Measurements from ENCODE around the gene CDH13. TPM values are rescaled to one million over a fixed set of nuclear protein-coding genes. Genes with fewer than 3 reads are reported as not detected.

Gene CDH13
- total and polyA plus RNA-seq, 2 experiments from 2014 or later: 1.6 to 4.4 TPM

DNA sequence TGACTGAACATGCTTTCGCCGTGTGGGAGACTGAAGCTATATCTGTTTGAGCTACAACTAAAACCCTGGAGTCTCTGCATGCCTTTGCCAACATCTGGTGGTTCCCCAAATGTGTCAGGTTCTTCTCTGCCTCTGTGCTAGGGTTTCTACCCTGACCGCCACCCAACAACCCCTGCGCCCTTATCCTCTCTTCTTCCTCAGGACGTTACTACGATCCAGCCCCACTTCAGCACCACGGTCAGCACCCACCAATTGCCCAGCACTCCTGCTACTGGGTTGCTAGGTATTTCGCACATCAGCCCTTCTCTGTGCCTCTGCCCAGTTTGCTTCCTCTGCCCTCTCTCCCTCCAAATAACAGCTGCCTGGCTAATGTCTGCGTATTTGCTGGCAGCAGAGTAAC is 1074.7 kb downstream of the CDH13 start:
- Histone ChIP-seq H3K27me3 (ENCODE audit: insufficient read depth) (no peaks in the 10 kb centered on the region), H3K9me2 (ENCODE audit: insufficient read depth) (peaks cover 6% of the 10 kb centered on the region; the same call in 1 of the 2 replicates), H3K4me3 (no peak overlapping the region), H3K4me2 (no peak overlapping the region), H3K4me1 (ENCODE audit: insufficient read depth) (no peaks in the 10 kb centered on the region), H4K20me1 (replicated peaks; ENCODE audit: insufficient read depth) (no peaks in the 10 kb centered on the region), H3K36me3 (ENCODE audit: insufficient read depth) (no peaks in the 10 kb centered on the region), H2AFZ (no peak overlapping the region), H3K27ac (ENCODE audit: low read depth) (no peak overlapping the region), H3K79me2 (replicated peaks; ENCODE audit: insufficient read depth) (no peaks in the 10 kb centered on the region), H3F3A (replicated peaks; ENCODE audit: low read depth) (no peaks in the 10 kb centered on the region)
- Mint-ChIP-seq H3K27me3 (ENCODE audit: insufficient read depth, low read depth, poor library complexity) (peaks cover 3% of the 10 kb centered on the region), H3K9me3 (no peaks in the 10 kb centered on the region), H3K27ac (no peak overlapping the region), H3K36me3 (ENCODE audit: low read depth) (no peaks in the 10 kb centered on the region), H3K4me1 (no peaks in the 10 kb centered on the region), H3K4me3 (no peak overlapping the region)
- DNase-seq (ENCODE audit: low spot score) (peak; percentile 90), ATAC-seq (peak; percentile 99)
- TF ChIP-seq EZH2 (IDR thresholded peaks at IDR 0.05; ENCODE audit: low read depth, unreplicated experiment) (no peak), CREB1 (CRISPR knock-in tag; IDR thresholded peaks at IDR 0.05; ENCODE audit: low read depth) (no peak), ZNF331 (CRISPR knock-in tag; IDR thresholded peaks at IDR 0.05; ENCODE audit: low read depth) (no peak), STAT1 (IDR thresholded peaks at IDR 0.05; ENCODE audit: unreplicated experiment) (no peak), ZNF114 (CRISPR knock-in tag; IDR thresholded peaks at IDR 0.05) (no peak)
- TF ChIP-seq, protein P1, sequence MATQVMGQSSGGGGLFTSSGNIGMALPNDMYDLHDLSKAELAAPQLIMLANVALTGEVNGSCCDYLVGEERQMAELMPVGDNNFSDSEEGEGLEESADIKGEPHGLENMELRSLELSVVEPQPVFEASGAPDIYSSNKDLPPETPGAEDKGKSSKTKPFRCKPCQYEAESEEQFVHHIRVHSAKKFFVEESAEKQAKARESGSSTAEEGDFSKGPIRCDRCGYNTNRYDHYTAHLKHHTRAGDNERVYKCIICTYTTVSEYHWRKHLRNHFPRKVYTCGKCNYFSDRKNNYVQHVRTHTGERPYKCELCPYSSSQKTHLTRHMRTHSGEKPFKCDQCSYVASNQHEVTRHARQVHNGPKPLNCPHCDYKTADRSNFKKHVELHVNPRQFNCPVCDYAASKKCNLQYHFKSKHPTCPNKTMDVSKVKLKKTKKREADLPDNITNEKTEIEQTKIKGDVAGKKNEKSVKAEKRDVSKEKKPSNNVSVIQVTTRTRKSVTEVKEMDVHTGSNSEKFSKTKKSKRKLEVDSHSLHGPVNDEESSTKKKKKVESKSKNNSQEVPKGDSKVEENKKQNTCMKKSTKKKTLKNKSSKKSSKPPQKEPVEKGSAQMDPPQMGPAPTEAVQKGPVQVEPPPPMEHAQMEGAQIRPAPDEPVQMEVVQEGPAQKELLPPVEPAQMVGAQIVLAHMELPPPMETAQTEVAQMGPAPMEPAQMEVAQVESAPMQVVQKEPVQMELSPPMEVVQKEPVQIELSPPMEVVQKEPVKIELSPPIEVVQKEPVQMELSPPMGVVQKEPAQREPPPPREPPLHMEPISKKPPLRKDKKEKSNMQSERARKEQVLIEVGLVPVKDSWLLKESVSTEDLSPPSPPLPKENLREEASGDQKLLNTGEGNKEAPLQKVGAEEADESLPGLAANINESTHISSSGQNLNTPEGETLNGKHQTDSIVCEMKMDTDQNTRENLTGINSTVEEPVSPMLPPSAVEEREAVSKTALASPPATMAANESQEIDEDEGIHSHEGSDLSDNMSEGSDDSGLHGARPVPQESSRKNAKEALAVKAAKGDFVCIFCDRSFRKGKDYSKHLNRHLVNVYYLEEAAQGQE (IDR thresholded peaks at IDR 0.05; ENCODE audit: unreplicated experiment): peak; percentile 97
- TF ChIP-seq, protein P2, sequence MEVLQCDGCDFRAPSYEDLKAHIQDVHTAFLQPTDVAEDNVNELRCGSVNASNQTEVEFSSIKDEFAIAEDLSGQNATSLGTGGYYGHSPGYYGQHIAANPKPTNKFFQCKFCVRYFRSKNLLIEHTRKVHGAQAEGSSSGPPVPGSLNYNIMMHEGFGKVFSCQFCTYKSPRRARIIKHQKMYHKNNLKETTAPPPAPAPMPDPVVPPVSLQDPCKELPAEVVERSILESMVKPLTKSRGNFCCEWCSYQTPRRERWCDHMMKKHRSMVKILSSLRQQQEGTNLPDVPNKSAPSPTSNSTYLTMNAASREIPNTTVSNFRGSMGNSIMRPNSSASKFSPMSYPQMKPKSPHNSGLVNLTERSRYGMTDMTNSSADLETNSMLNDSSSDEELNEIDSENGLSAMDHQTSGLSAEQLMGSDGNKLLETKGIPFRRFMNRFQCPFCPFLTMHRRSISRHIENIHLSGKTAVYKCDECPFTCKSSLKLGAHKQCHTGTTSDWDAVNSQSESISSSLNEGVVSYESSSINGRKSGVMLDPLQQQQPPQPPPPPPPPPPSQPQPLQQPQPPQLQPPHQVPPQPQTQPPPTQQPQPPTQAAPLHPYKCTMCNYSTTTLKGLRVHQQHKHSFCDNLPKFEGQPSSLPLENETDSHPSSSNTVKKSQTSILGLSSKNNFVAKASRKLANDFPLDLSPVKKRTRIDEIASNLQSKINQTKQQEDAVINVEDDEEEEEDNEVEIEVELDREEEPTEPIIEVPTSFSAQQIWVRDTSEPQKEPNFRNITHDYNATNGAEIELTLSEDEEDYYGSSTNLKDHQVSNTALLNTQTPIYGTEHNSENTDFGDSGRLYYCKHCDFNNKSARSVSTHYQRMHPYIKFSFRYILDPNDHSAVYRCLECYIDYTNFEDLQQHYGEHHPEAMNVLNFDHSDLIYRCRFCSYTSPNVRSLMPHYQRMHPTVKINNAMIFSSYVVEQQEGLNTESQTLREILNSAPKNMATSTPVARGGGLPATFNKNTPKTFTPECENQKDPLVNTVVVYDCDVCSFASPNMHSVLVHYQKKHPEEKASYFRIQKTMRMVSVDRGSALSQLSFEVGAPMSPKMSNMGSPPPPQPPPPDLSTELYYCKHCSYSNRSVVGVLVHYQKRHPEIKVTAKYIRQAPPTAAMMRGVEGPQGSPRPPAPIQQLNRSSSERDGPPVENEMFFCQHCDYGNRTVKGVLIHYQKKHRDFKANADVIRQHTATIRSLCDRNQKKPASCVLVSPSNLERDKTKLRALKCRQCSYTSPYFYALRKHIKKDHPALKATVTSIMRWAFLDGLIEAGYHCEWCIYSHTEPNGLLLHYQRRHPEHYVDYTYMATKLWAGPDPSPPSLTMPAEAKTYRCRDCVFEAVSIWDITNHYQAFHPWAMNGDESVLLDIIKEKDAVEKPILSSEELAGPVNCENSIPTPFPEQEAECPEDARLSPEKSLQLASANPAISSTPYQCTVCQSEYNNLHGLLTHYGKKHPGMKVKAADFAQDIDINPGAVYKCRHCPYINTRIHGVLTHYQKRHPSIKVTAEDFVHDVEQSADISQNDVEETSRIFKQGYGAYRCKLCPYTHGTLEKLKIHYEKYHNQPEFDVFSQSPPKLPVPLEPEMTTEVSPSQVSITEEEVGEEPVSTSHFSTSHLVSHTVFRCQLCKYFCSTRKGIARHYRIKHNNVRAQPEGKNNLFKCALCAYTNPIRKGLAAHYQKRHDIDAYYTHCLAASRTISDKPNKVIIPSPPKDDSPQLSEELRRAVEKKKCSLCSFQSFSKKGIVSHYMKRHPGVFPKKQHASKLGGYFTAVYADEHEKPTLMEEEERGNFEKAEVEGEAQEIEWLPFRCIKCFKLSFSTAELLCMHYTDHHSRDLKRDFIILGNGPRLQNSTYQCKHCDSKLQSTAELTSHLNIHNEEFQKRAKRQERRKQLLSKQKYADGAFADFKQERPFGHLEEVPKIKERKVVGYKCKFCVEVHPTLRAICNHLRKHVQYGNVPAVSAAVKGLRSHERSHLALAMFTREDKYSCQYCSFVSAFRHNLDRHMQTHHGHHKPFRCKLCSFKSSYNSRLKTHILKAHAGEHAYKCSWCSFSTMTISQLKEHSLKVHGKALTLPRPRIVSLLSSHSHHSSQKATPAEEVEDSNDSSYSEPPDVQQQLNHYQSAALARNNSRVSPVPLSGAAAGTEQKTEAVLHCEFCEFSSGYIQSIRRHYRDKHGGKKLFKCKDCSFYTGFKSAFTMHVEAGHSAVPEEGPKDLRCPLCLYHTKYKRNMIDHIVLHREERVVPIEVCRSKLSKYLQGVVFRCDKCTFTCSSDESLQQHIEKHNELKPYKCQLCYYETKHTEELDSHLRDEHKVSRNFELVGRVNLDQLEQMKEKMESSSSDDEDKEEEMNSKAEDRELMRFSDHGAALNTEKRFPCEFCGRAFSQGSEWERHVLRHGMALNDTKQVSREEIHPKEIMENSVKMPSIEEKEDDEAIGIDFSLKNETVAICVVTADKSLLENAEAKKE (CRISPR knock-in tag; IDR thresholded peaks at IDR 0.05): no peak

Measured in GM23338 (cell line).